HepG2 (cell line): ENCODE data around the gene ZMIZ2. TPM values are rescaled to one million over a fixed set of nuclear protein-coding genes. Genes with fewer than 3 reads are reported as not detected.

Experiments used
- ATF3 ChIP-seq: sonication (generic); formaldehyde crosslinking; IDR thresholded peaks from 2 replicates; pipeline ENCODE4 v1.4.0; 2020; ENCODE audit warnings: missing genetic modification reagents
- BRF2 ChIP-seq: sonication (generic); formaldehyde crosslinking; IDR thresholded peaks from 2 replicates; pipeline ENCODE4 v1.8.1; 2022; ENCODE audit warnings: mild to moderate bottlenecking, missing genetic modification reagents
- DR1 ChIP-seq: sonication (generic); formaldehyde crosslinking; IDR thresholded peaks from 2 replicates; pipeline ENCODE4 v1.8.0; 2021; ENCODE audit warnings: mild to moderate bottlenecking, missing genetic modification reagents, inconsistent platforms
- FOXP1 ChIP-seq, 2 experiments: fragments of 450-650 bp in 1 of 2; IDR thresholded peaks; 2 replicates each; pipeline ENCODE4 v1.6.1; 2017 to 2018; ENCODE audit warnings: antibody characterized with exemption in 1 of 2
- HIC2 ChIP-seq: sonication (generic); formaldehyde crosslinking; IDR thresholded peaks from 2 replicates; pipeline ENCODE4 v1.9.0; 2022; ENCODE audit warnings: low read depth, missing genetic modification reagents
- MAZ ChIP-seq, 2 experiments: sonication (generic) in 1 of 2; formaldehyde crosslinking in 1 of 2; IDR thresholded peaks; 2 replicates each; pipeline versions ENCODE4 v1.5.0 to v1.6.1; 2012 to 2020; ENCODE audit warnings: low read depth in 2 of 2, mild to moderate bottlenecking in 2 of 2, borderline replicate concordance in 1 of 2, improper control_type of control experiment in 1 of 2, low read length in 1 of 2, missing genetic modification reagents in 1 of 2, moderate library complexity in 1 of 2
- MXD4 ChIP-seq: IDR thresholded peaks from 2 replicates; pipeline ENCODE4 v1.6.1; 2016; ENCODE audit warnings: mild to moderate bottlenecking, missing biosample characterization, missing genetic modification reagents
- NR2F1 ChIP-seq, 2 experiments: fragments of 450-650 bp in 1 of 2; formaldehyde crosslinking in 1 of 2; IDR thresholded peaks; 2 replicates each; pipeline versions ENCODE4 v1.5.0 to v1.6.1; 2016 to 2020; ENCODE audit warnings: mild to moderate bottlenecking in 1 of 2, missing compliant biosample characterization in 1 of 2, missing genetic modification reagents in 1 of 2, moderate library complexity in 1 of 2
- RERE ChIP-seq: IDR thresholded peaks from 2 replicates; pipeline ENCODE4 v1.6.1; 2016; ENCODE audit warnings: low read depth, missing genetic modification reagents, missing compliant biosample characterization
- RFX5 ChIP-seq: IDR thresholded peaks from 2 replicates; pipeline ENCODE4 v1.6.1; 2011; ENCODE audit warnings: low read depth, low read length, improper control_type of control experiment
- SAP130 ChIP-seq: IDR thresholded peaks from 2 replicates; pipeline ENCODE4 v1.6.1; 2016; ENCODE audit warnings: low read depth
- TOE1 ChIP-seq: sonication (generic); formaldehyde crosslinking; IDR thresholded peaks from 2 replicates; pipeline ENCODE4 v1.4.0; 2020; ENCODE audit warnings: mild to moderate bottlenecking, missing genetic modification reagents
- ZNF138 ChIP-seq: sonication (generic); formaldehyde crosslinking; IDR thresholded peaks from 2 replicates; pipeline ENCODE4 v1.5.0; 2020; ENCODE audit warnings: mild to moderate bottlenecking, low read depth, missing genetic modification reagents
- ZNF205 ChIP-seq: IDR thresholded peaks from 2 replicates; pipeline ENCODE4 v1.6.1; 2018; ENCODE audit warnings: missing biosample characterization, missing genetic modification reagents
- ZNF446 ChIP-seq: sonication (generic); formaldehyde crosslinking; IDR thresholded peaks from 2 replicates; pipeline ENCODE4 v1.5.0; 2020; ENCODE audit warnings: mild to moderate bottlenecking, missing genetic modification reagents
- ZNF501 ChIP-seq: sonication (generic); formaldehyde crosslinking; IDR thresholded peaks from 2 replicates; pipeline ENCODE4 v1.5.1; 2020; ENCODE audit warnings: mild to moderate bottlenecking, moderate library complexity, missing genetic modification reagents
- ZNF615 ChIP-seq: sonication (generic); formaldehyde crosslinking; IDR thresholded peaks from 2 replicates; pipeline ENCODE4 v1.5.0; 2020; ENCODE audit warnings: mild to moderate bottlenecking, missing genetic modification reagents, borderline replicate concordance
- ZNF619 ChIP-seq: sonication (generic); formaldehyde crosslinking; IDR thresholded peaks from 2 replicates; pipeline ENCODE4 v1.4.0; 2020; ENCODE audit warnings: mild to moderate bottlenecking, missing genetic modification reagents
- ZNF770 ChIP-seq: sonication (generic); formaldehyde crosslinking; IDR thresholded peaks from 2 replicates; pipeline ENCODE4 v1.5.0; 2020; ENCODE audit warnings: mild to moderate bottlenecking, missing genetic modification reagents
- ZNF816 ChIP-seq: sonication (generic); formaldehyde crosslinking; IDR thresholded peaks from 2 replicates; pipeline ENCODE4 v1.8.0; 2022; ENCODE audit warnings: missing genetic modification reagents, mild to moderate bottlenecking, borderline replicate concordance
- polyA plus RNA-seq, 8 experiments: library from polyadenylated mRNA; depleted of rRNA in 3 of 8; stranded (reverse) in 7 of 8; unstranded in 1 of 8; fragments of >200 nt; fragmentation: Illumina TruSeq in 4 of 8; extraction: Trizol in 4 of 8; gene quantifications; 2 replicates each; pipeline versions ENCODE4 v1.2.1 to v1.2.3, GENCODE V29; 2011 to 2016; ENCODE audit warnings: low read depth in 4 of 8, missing spikeins in 1 of 8, mixed read lengths in 1 of 8; ENCODE audit not compliant: insufficient read depth in 1 of 8
- total RNA-seq, 5 experiments: library from RNA; depleted of rRNA; stranded (reverse); fragments of >200 nt; fragmentation: Illumina TruSeq; extraction: Trizol; gene quantifications; 2 replicates each; pipeline ENCODE4 v1.2.3, GENCODE V29; 2016; ENCODE audit warnings: low read depth in 1 of 5

Gene ZMIZ2
- total and polyA plus RNA-seq, 2 of the 13 experiments (the other 11 are each of a cell fraction or from before 2014, with no cell fraction given), result 4.9 to 7.9 TPM

- TF ChIP-seq RERE (CRISPR knock-in tag) (no peak), RFX5 (no peak), TOE1 (no peak), FOXP1 (IDR thresholded peaks at IDR 0.05) (no peak), FOXP1 (CRISPR knock-in tag; IDR thresholded peaks at IDR 0.05) (no peak), ZNF501 (CRISPR knock-in tag) (peak; percentile 31; the same call in 1 of the 2 replicates), SAP130 (CRISPR knock-in tag) (0 out of 2 replicates have a peak, but pooled peaks have one; percentile 20), HIC2 (CRISPR knock-in tag) (no peak), ZNF816 (no peak), NR2F1 (CRISPR knock-in tag; IDR thresholded peaks at IDR 0.05) (no peak), ZNF770 (CRISPR knock-in tag) (peak; percentile 50; the same call in 1 of the 2 replicates), BRF2 (CRISPR knock-in tag) (no peak), ZNF205 (CRISPR knock-in tag) (no peak), ZNF619 (CRISPR knock-in tag) (no peak), ZNF446 (CRISPR knock-in tag) (no peak), ZNF615 (CRISPR knock-in tag) (no peak), MXD4 (no peak), ZNF138 (CRISPR knock-in tag) (no peak), DR1 (CRISPR knock-in tag) (no peak), ATF3 (CRISPR knock-in tag) (no peak), MAZ (IDR thresholded peaks at IDR 0.05; ENCODE audit: borderline replicate concordance, low read depth, low read length) (no peak), MAZ (CRISPR knock-in tag; IDR thresholded peaks at IDR 0.05; ENCODE audit: low read depth) (no peak)
These were observed 24.2 kb downstream of the ZMIZ2 start (continued) for GRCh38 chr7:44772867-44773266.
